Neuronal stem cell (in vitro differentiated cells): Measurements from ENCODE around the gene ANKRD60.
A peak's percentile ranks its signal among the peaks of the same experiment; 100 is the strongest.

Experiments
- DNase-seq: peaks from one replicate; pipeline ENCODE4 v3.0.0-alpha.2; 2013; ENCODE audit warnings: low spot score
- H2AFZ ChIP-seq: one replicate; pipeline ENCODE4 v1.6.1; 2013; ENCODE audit warnings: mild to moderate bottlenecking, low read length, inconsistent platforms
- H2AK5ac ChIP-seq: 2 replicates; pipeline ENCODE4 v1.6.1; 2013; ENCODE audit warnings: low read depth, mild to moderate bottlenecking, inconsistent platforms, low read length, moderate library complexity, mixed read lengths
- H2BK120ac ChIP-seq: 2 replicates; pipeline ENCODE4 v1.6.1; 2013; ENCODE audit warnings: low read depth, mild to moderate bottlenecking, inconsistent platforms, low read length, moderate library complexity, mixed read lengths
- H2BK12ac ChIP-seq: one replicate; pipeline ENCODE4 v1.6.1; 2013; ENCODE audit warnings: low read length, inconsistent platforms
- H2BK15ac ChIP-seq: 2 replicates; pipeline ENCODE4 v1.6.1; 2013; ENCODE audit warnings: mild to moderate bottlenecking, low read length, inconsistent platforms, mixed read lengths
- H2BK5ac ChIP-seq: one replicate; pipeline ENCODE4 v1.6.1; 2013; ENCODE audit warnings: inconsistent platforms, mild to moderate bottlenecking, low read length, moderate library complexity
- H3K14ac ChIP-seq: one replicate; pipeline ENCODE4 v1.6.1; 2013; ENCODE audit warnings: low read length, inconsistent platforms
- H3K18ac ChIP-seq: 2 replicates; pipeline ENCODE4 v1.6.1; 2013; ENCODE audit warnings: low read length, inconsistent platforms
- H3K23ac ChIP-seq: 2 replicates; pipeline ENCODE4 v1.6.1; 2013; ENCODE audit warnings: low read depth, mild to moderate bottlenecking, mixed read lengths, low read length, inconsistent platforms; ENCODE audit not compliant: poor library complexity
- H3K27ac ChIP-seq: replicated peaks from 3 replicates; pipeline ENCODE4 v1.5.1; 2013; ENCODE audit warnings: low read length, inconsistent platforms
- H3K27me3 ChIP-seq, 3 experiments: 2 replicates each; pipeline ENCODE4 v1.6.1; 2013; ENCODE audit warnings: low read length in 3 of 3, mild to moderate bottlenecking in 2 of 3, inconsistent platforms in 1 of 3, low read depth in 1 of 3, mixed read lengths in 1 of 3, moderate library complexity in 1 of 3; ENCODE audit not compliant: control insufficient read depth in 3 of 3, insufficient read depth in 3 of 3
- H3K36me3 ChIP-seq, 2 donors: replicated peaks in 1 of 2; 2 replicates each; pipeline ENCODE4 v1.6.1; 2013; ENCODE audit warnings: low read length in 2 of 2; ENCODE audit not compliant: control insufficient read depth in 2 of 2, insufficient read depth in 2 of 2
- H3K4ac ChIP-seq: 2 replicates; pipeline ENCODE4 v1.6.1; 2013; ENCODE audit warnings: inconsistent platforms, mild to moderate bottlenecking, low read length, moderate library complexity
- H3K4me1 ChIP-seq, 2 donors: 1 replicate in 1 of 2; 2 replicates in 1 of 2; pipeline ENCODE4 v1.6.1; 2013; ENCODE audit warnings: low read length in 2 of 2, low read depth in 1 of 2; ENCODE audit not compliant: control insufficient read depth in 2 of 2, insufficient read depth in 1 of 2
- H3K4me2 ChIP-seq: one replicate; pipeline ENCODE4 v1.6.1; 2013; ENCODE audit warnings: mild to moderate bottlenecking, low read length, inconsistent platforms; ENCODE audit not compliant: insufficient read depth, poor library complexity, severe bottlenecking
- H3K4me3 ChIP-seq, 2 donors: 2 replicates each; pipeline ENCODE4 v1.5.1; 2013; ENCODE audit warnings: low read length in 2 of 2, mild to moderate bottlenecking in 2 of 2, inconsistent platforms in 1 of 2, moderate library complexity in 1 of 2
- H3K79me1 ChIP-seq: one replicate; pipeline ENCODE4 v1.6.1; 2013; ENCODE audit warnings: low read depth, mild to moderate bottlenecking, inconsistent platforms, low read length, moderate library complexity
- H3K9ac ChIP-seq: one replicate; pipeline ENCODE4 v1.6.1; 2013; ENCODE audit warnings: mild to moderate bottlenecking, low read depth, low read length, inconsistent platforms; ENCODE audit not compliant: poor library complexity
- H3K9me3 ChIP-seq, 2 donors: replicated peaks in 1 of 2; 2 replicates each; pipeline versions ENCODE3 to v1.6.1; 2013; ENCODE audit warnings: low read length in 2 of 2, mild to moderate bottlenecking in 2 of 2, inconsistent platforms in 1 of 2, low read depth in 1 of 2, mixed read lengths in 1 of 2, moderate library complexity in 1 of 2; ENCODE audit not compliant: control insufficient read depth in 2 of 2, insufficient read depth in 1 of 2
- H4K8ac ChIP-seq: one replicate; pipeline ENCODE4 v1.6.1; 2013; ENCODE audit warnings: low read depth, mild to moderate bottlenecking, inconsistent platforms, low read length, moderate library complexity
- H4K91ac ChIP-seq: one replicate; pipeline ENCODE4 v1.6.1; 2013; ENCODE audit warnings: low read length, low read depth, mild to moderate bottlenecking, inconsistent platforms; ENCODE audit not compliant: poor library complexity
- WGBS, 2 donors: extraction: QIAGEN DNeasy Blood & Tissue Kit; methylation state at CpG; one replicate each; pipeline ENCODE4 v1.1.7; 2013; ENCODE audit warnings: missing lambda C conversion rate in 2 of 2, mixed read lengths in 1 of 2; ENCODE audit not compliant: insufficient read length in 2 of 2, insufficient replicate concordance in 1 of 2; ENCODE audit errors: extremely low coverage in 2 of 2; 5-methylcytosine and 5-hydroxymethylcytosine counted together

Gene ANKRD60

GRCh38 chr20:58274384-58274783 lies 45.9 kb upstream of the ANKRD60 start:
- Histone ChIP-seq H3K27me3 (no peaks in the 10 kb centered on the region), H3K4me1 (no peaks in the 10 kb centered on the region), H2BK5ac (no peak overlapping the region), H3K18ac (no peak overlapping the region), H2BK15ac (no peak overlapping the region), H4K91ac (no peak overlapping the region), H3K9ac (no peak overlapping the region), H3K9me3 (peaks cover 0 to 2% of the 10 kb centered on the region in 2 donors), H3K79me1 (no peaks in the 10 kb centered on the region), H2BK12ac (no peak overlapping the region), H3K14ac (no peak overlapping the region), H2BK120ac (no peak overlapping the region), H3K4ac (no peak overlapping the region), H3K27ac (no peak overlapping the region), H3K4me2 (no peak overlapping the region), H3K36me3 (peaks cover 0 to 2% of the 10 kb centered on the region in 2 donors), H3K4me3 (no peak overlapping the region), H2AK5ac (no peak overlapping the region), H3K23ac (no peak overlapping the region), H2AFZ (no peak overlapping the region), H4K8ac (no peak overlapping the region)
- no peak for DNase-seq

DNA sequence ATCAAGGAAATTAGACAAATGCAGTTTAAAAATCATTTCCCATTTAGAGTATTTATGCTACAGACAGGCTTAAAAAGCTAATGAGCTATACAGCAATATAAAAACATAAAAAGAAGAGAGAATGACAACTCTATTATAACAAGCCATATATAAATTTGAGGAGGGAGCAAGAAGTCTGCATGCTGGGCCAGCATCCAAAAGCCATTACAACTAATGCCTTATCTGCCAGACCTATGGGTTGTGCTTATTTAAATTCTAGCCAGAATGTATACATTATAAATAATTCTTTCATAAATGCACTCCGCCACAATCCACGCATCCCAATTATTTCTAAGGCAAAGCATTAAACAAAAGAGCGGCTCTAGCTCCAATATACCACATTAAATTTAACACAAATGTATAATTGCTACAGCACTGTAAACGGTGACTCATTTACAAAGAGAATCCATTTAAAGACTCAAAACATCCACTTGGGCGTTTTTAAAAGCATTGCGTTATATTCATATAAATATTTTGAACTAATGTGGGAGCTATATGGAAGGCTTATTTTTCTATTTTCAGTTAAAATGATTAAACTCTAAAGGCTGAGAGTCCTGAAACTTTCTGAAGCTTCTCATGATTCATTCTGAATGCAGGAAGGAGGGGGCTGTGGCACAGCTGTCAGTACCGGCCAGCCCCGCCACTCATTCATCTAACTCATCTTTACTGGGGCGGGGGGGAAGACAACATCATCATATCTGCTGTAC lies 43.3 kb upstream of the ANKRD60 start:
- Histone ChIP-seq H3K23ac (no peak overlapping the region), H3K36me3 (peaks cover 0 to 4% of the 10 kb centered on the region in 2 donors)
- WGBS, 2 donors = no CpG with 5 or more reads among the region's 9 CpGs

GRCh38 chr20:58268936-58269619 lies 40.6 kb upstream of the ANKRD60 start:
- no CpG with 5 or more reads among the region's 13 CpGs for WGBS, 2 donors
- H4K8ac ChIP-seq = no peak overlapping the region
- no peak for DNase-seq

More for the DNA sequence above, 43.3 kb upstream of the ANKRD60 start:
- no peak overlapping the region for H3K18ac ChIP-seq
- H3K9me3 ChIP-seq = peaks cover 0 to 2% of the 10 kb centered on the region in 2 donors
- H3K14ac ChIP-seq = no peak overlapping the region
- no peak overlapping the region for H2BK15ac ChIP-seq
- H3K9ac ChIP-seq = no peak overlapping the region
- no peaks in the 10 kb centered on the region for H3K4me1 ChIP-seq
- H2BK5ac ChIP-seq = no peak overlapping the region
- no peak overlapping the region for H3K27ac ChIP-seq
- no peak overlapping the region for H4K8ac ChIP-seq
- H3K27me3 ChIP-seq = no peaks in the 10 kb centered on the region
- H2BK12ac ChIP-seq = no peak overlapping the region
- H2BK120ac ChIP-seq = no peak overlapping the region
- H3K4ac ChIP-seq = no peak overlapping the region
- no peak overlapping the region for H2AK5ac ChIP-seq
- no peak overlapping the region for H3K4me2 ChIP-seq
- H4K91ac ChIP-seq = no peak overlapping the region
- no peak overlapping the region for H2AFZ ChIP-seq
- no peaks in the 10 kb centered on the region for H3K79me1 ChIP-seq
- no peak for DNase-seq
- H3K4me3 ChIP-seq = no peak overlapping the region

DNA sequence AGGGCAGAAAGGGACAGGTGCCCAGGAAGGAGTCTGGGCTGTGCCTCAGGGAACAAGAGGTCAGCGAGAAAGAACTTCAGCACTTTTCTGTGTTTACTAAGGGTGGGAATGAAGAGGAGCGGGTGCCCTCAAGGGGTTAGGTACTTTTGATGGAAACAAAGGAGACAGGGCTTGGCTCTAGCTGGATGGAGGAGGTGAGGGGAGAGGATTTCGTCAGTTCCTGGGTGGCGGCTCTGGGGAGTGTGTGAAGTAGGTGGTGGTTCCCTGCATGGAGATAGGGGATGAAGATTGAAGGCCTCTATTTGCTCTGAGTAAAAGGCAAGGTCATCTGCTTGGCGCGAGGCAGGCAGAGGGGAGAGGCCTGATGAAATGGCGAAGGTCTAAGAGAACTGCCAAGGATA lies 40.0 kb upstream of the ANKRD60 start:
- H2BK15ac ChIP-seq = no peak overlapping the region
- H2BK120ac ChIP-seq = no peak overlapping the region
- H3K4ac ChIP-seq = no peak overlapping the region
- no peak for DNase-seq
- no peaks in the 10 kb centered on the region for H3K4me1 ChIP-seq
- no peak overlapping the region for H3K18ac ChIP-seq
- H3K14ac ChIP-seq = no peak overlapping the region
- H3K4me2 ChIP-seq = no peak overlapping the region
- no peaks in the 10 kb centered on the region for H3K9me3 ChIP-seq
- no peak overlapping the region for H2BK5ac ChIP-seq
- H3K79me1 ChIP-seq = no peaks in the 10 kb centered on the region
- no peak overlapping the region for H2AK5ac ChIP-seq
- H4K8ac ChIP-seq = no peak overlapping the region
- no peaks in the 10 kb centered on the region for H3K27me3 ChIP-seq
- no peak overlapping the region for H3K27ac ChIP-seq
- no CpG with 5 or more reads among the region's 7 CpGs for WGBS, 2 donors
- no peak overlapping the region for H3K4me3 ChIP-seq
- H2AFZ ChIP-seq = no peak overlapping the region
- H2BK12ac ChIP-seq = no peak overlapping the region
- H3K23ac ChIP-seq = no peak overlapping the region
- peaks cover 0 to 5% of the 10 kb centered on the region in 2 donors for H3K36me3 ChIP-seq
- no peak overlapping the region for H3K9ac ChIP-seq
- H4K91ac ChIP-seq = no peak overlapping the region

More at GRCh38 chr20:58268936-58269619, 40.6 kb upstream of the ANKRD60 start:
- no peak overlapping the region for H3K4ac ChIP-seq
- H3K27me3 ChIP-seq = no peaks in the 10 kb centered on the region
- peak overlapping the region; percentile 68 for H3K23ac ChIP-seq
- H4K91ac ChIP-seq = no peak overlapping the region
- no peak overlapping the region for H2BK120ac ChIP-seq
- H3K36me3 ChIP-seq = peaks cover 0 to 7% of the 10 kb centered on the region in 2 donors
- no peak overlapping the region for H3K4me3 ChIP-seq
- no peak overlapping the region for H3K4me2 ChIP-seq
- no peak overlapping the region for H3K18ac ChIP-seq
- H3K27ac ChIP-seq = no peak overlapping the region
- H2BK5ac ChIP-seq = no peak overlapping the region
- no peak overlapping the region for H2AK5ac ChIP-seq
- H3K4me1 ChIP-seq = no peaks in the 10 kb centered on the region
- H3K9me3 ChIP-seq = no peaks in the 10 kb centered on the region
- no peak overlapping the region for H2BK12ac ChIP-seq
- H3K14ac ChIP-seq = no peak overlapping the region
- H3K9ac ChIP-seq = no peak overlapping the region
- H2BK15ac ChIP-seq = no peak overlapping the region
- H3K79me1 ChIP-seq = no peaks in the 10 kb centered on the region
- H2AFZ ChIP-seq = peak overlapping the region; percentile 44
